T47D (cell line): Measurements from ENCODE around the gene MCM8.
A peak's percentile ranks its signal among the peaks of the same experiment; 100 is the strongest.

ENCODE experiments used
- DNase-seq, 2 experiments: peaks; one replicate each; pipeline versions ENCODE4 v3.0.0 to v3.0.0-alpha.2; 2011 to 2012; ENCODE audit warnings: low read depth in 1 of 2, low spot score in 1 of 2
- JUND ChIP-seq: IDR thresholded peaks from 2 replicates; pipeline ENCODE4 v1.6.1; 2012; ENCODE audit warnings: low read depth
- in situ Hi-C: cut with HindIII; loops from 2 replicates; pipeline ENCODE4 v1.10.0; 2016; ENCODE audit warnings: low sequenced_read_pairs, low pct_unique_long_range_greater_than_20kb

The MCM8 gene

DNA sequence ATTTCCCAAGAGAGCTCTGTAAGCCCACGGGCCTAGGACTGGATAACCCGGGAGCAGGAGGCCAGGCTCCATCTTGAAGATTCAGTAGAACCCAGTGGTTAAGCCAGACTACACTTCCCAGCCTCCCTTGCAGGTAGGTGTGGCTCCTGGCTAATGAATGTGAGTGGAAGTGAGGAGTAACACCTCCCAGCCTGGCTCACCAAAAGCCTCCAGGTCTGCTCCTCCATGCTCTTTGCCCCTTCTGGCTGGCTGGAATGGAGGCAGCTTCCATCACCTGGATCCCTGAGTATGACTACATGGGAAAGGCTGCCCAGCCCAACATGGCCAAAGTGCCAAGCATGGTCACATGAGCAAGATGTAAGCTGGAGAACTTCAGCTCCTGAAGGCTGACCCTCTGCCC, 93.7 kb downstream of the MCM8 start:
- no peak for TF ChIP-seq JUND
- DNase-seq: peak in 1 of 2 experiments; percentile 30
- in situ Hi-C loops: no loop called here

DNA sequence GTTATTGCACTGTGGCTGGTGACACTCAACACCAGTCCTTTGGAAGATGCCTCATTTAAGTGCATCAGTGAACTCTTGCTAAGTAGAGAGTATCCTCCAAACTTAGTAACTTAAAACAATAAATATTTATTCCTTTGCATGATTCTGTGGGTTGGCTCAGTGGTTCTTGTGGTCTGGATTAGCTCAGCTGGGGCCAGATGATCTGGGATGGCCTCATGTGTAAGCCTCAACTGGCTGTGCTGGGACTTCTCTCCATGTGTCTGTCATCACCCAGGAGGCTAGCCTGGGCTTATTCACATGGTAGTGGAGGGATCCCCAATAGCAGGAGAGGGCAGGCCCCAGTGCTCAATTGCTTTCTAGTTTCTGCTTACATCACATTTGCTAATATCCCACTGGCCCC, 95.1 kb downstream of the MCM8 start:
- no peak for DNase-seq
- in situ Hi-C loops: no loop called here
- no peak for TF ChIP-seq JUND

DNA sequence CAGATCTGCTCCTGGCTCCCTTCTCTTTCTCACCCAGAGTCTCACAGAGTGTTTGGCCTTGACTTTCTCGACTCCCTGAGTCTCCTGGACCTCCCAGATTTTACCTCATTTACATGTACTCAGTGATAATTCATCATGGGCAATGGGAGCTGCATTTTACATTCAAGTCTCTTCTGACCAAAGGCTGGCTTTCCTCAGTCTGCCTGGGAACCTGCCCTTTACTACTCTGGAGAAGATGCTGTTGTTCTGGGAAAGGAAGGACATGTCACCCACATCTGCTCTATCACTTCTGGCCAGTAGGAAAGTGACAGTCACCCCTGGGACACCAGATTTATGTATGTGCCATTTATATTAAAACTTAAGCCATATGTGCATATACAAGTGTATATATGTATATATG, 96.0 kb downstream of the MCM8 start:
- in situ Hi-C loops: no loop called here
- no peak for DNase-seq
- TF ChIP-seq JUND: no peak

DNA sequence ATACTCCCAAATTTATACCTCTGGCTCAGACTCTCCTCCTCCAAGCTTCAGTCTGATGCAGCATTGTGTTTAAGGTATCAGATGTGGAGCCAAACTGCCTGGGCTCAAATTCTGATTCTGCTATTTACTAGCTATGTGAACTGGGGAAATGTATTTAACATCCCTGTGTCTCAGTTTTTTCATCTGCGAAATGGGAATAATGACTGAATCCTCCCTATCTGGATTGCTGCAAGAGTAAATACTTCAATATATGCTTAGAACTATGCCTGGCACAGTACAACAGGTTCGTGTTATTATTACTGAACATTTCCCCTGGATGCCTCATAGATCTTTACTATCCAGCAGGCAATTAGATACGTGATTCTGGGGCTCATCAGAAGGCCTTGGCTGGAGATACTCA, 97.9 kb downstream of the MCM8 start:
- no peak for DNase-seq
- TF ChIP-seq JUND: no peak
- in situ Hi-C loops: no loop called here
